Measurements from ENCODE around the gene TPPP3. TPM values are rescaled to one million over a fixed set of nuclear protein-coding genes. Genes with fewer than 3 reads are reported as not detected.
A peak's percentile ranks its signal among the peaks of the same experiment; 100 is the strongest.

TPPP3 gene
- total and polyA plus RNA-seq, 9 donors: 230 to 805 (median 584) TPM

- Histone ChIP-seq H3K27me3 (ENCODE audit: control insufficient read depth, insufficient read depth, low read length) (peaks cover 50% of the 10 kb centered on the region), H3K4me1 (ENCODE audit: control insufficient read depth, insufficient read depth, low read length) (peaks cover 72% of the 10 kb centered on the region), H3K36me3 (ENCODE audit: control insufficient read depth, insufficient read depth, low read length) (no peaks in the 10 kb centered on the region), H3K27ac (ENCODE audit: low read length) (no peak overlapping the region), H3K4me3 (ENCODE audit: low read length) (no peak overlapping the region), H3K9me3 (replicated peaks; ENCODE audit: control insufficient read depth, low read depth, low read length) (no peaks in the 10 kb centered on the region)
- WGBS (ENCODE audit: insufficient coverage): 92% methylated on average over 3 of the region's 3 CpGs
- DNase-seq: no peak
These were observed 35.9 kb upstream of the TPPP3 start for GRCh38 chr16:67429053-67429798.

GRCh38 chr16:67428146-67428731 is 34.9 kb upstream of the TPPP3 start:
- Histone ChIP-seq H3K4me3 (ENCODE audit: low read length) (no peak overlapping the region), H3K36me3 (ENCODE audit: control insufficient read depth, insufficient read depth, low read length) (no peaks in the 10 kb centered on the region), H3K9me3 (replicated peaks; ENCODE audit: control insufficient read depth, low read depth, low read length) (no peaks in the 10 kb centered on the region), H3K27ac (ENCODE audit: low read length) (no peak overlapping the region), H3K4me1 (ENCODE audit: control insufficient read depth, insufficient read depth, low read length) (peaks cover 78% of the 10 kb centered on the region), H3K27me3 (ENCODE audit: control insufficient read depth, insufficient read depth, low read length) (peaks cover 48% of the 10 kb centered on the region)
- DNase-seq: peak; percentile 73
- 34% methylated on average over 8 of the region's 11 CpGs for WGBS (ENCODE audit: insufficient coverage)

- H3K27me3 ChIP-seq (ENCODE audit: control insufficient read depth, insufficient read depth, low read length): peaks cover 45% of the 10 kb centered on the region
- DNase-seq: peak; percentile 80
- 44% methylated on average over 6 of the region's 7 CpGs for WGBS (ENCODE audit: insufficient coverage)
- H3K9me3 ChIP-seq (replicated peaks; ENCODE audit: control insufficient read depth, low read depth, low read length): no peaks in the 10 kb centered on the region
- no peaks in the 10 kb centered on the region for H3K36me3 ChIP-seq (ENCODE audit: control insufficient read depth, insufficient read depth, low read length)
- H3K4me3 ChIP-seq (ENCODE audit: low read length): no peak overlapping the region
- H3K27ac ChIP-seq (ENCODE audit: low read length): peak overlapping the region; percentile 62
- H3K4me1 ChIP-seq (ENCODE audit: control insufficient read depth, insufficient read depth, low read length): peaks cover 70% of the 10 kb centered on the region
These were observed 33.7 kb upstream of the TPPP3 start for GRCh38 chr16:67426950-67427349.

GRCh38 chr16:67426022-67426421 is 32.7 kb upstream of the TPPP3 start:
- H3K27me3 ChIP-seq (ENCODE audit: control insufficient read depth, insufficient read depth, low read length): peaks cover 39% of the 10 kb centered on the region
- DNase-seq: no peak
- WGBS (ENCODE audit: insufficient coverage): 78% methylated on average over 5 of the region's 7 CpGs
- H3K9me3 ChIP-seq (replicated peaks; ENCODE audit: control insufficient read depth, low read depth, low read length): no peaks in the 10 kb centered on the region
- no peaks in the 10 kb centered on the region for H3K36me3 ChIP-seq (ENCODE audit: control insufficient read depth, insufficient read depth, low read length)
- H3K4me3 ChIP-seq (ENCODE audit: low read length): no peak overlapping the region
- peaks cover 64% of the 10 kb centered on the region for H3K4me1 ChIP-seq (ENCODE audit: control insufficient read depth, insufficient read depth, low read length)
- peak overlapping the region; percentile 7 for H3K27ac ChIP-seq (ENCODE audit: low read length)

- peaks cover 38% of the 10 kb centered on the region for H3K27me3 ChIP-seq (ENCODE audit: control insufficient read depth, insufficient read depth, low read length)
- no peaks in the 10 kb centered on the region for H3K36me3 ChIP-seq (ENCODE audit: control insufficient read depth, insufficient read depth, low read length)
- H3K27ac ChIP-seq (ENCODE audit: low read length): peak overlapping the region; percentile 42
- WGBS (ENCODE audit: insufficient coverage): no CpG with 5 or more reads among the region's 4 CpGs
- H3K4me3 ChIP-seq (ENCODE audit: low read length): no peak overlapping the region
- no peaks in the 10 kb centered on the region for H3K9me3 ChIP-seq (replicated peaks; ENCODE audit: control insufficient read depth, low read depth, low read length)
- DNase-seq: peak; percentile 78
- H3K4me1 ChIP-seq (ENCODE audit: control insufficient read depth, insufficient read depth, low read length): peaks cover 62% of the 10 kb centered on the region
These were observed 32.3 kb upstream of the TPPP3 start for GRCh38 chr16:67425580-67425979.

- H3K27ac ChIP-seq (ENCODE audit: low read length): no peak overlapping the region
- peak; percentile 71 for DNase-seq
- H3K4me3 ChIP-seq (ENCODE audit: low read length): no peak overlapping the region
- peaks cover 33% of the 10 kb centered on the region for H3K27me3 ChIP-seq (ENCODE audit: control insufficient read depth, insufficient read depth, low read length)
- H3K36me3 ChIP-seq (ENCODE audit: control insufficient read depth, insufficient read depth, low read length): no peaks in the 10 kb centered on the region
- H3K4me1 ChIP-seq (ENCODE audit: control insufficient read depth, insufficient read depth, low read length): peaks cover 57% of the 10 kb centered on the region
- no peaks in the 10 kb centered on the region for H3K9me3 ChIP-seq (replicated peaks; ENCODE audit: control insufficient read depth, low read depth, low read length)
- no CpG with 5 or more reads among the region's 6 CpGs for WGBS (ENCODE audit: insufficient coverage)
These were observed 31.8 kb upstream of the TPPP3 start for GRCh38 chr16:67425061-67425460.

- WGBS (ENCODE audit: insufficient coverage): 58% methylated on average over 3 of the region's 5 CpGs
- H3K27ac ChIP-seq (ENCODE audit: low read length): no peak overlapping the region
- H3K27me3 ChIP-seq (ENCODE audit: control insufficient read depth, insufficient read depth, low read length): peaks cover 25% of the 10 kb centered on the region
- no peaks in the 10 kb centered on the region for H3K9me3 ChIP-seq (replicated peaks; ENCODE audit: control insufficient read depth, low read depth, low read length)
- H3K4me3 ChIP-seq (ENCODE audit: low read length): no peak overlapping the region
- no peak for DNase-seq
- no peaks in the 10 kb centered on the region for H3K36me3 ChIP-seq (ENCODE audit: control insufficient read depth, insufficient read depth, low read length)
- peaks cover 49% of the 10 kb centered on the region for H3K4me1 ChIP-seq (ENCODE audit: control insufficient read depth, insufficient read depth, low read length)
These were observed 30.9 kb upstream of the TPPP3 start for GRCh38 chr16:67424261-67424615.

GRCh38 chr16:67423611-67424260 is 30.4 kb upstream of the TPPP3 start:
- peaks cover 46% of the 10 kb centered on the region for H3K4me1 ChIP-seq (ENCODE audit: control insufficient read depth, insufficient read depth, low read length)
- peaks cover 20% of the 10 kb centered on the region for H3K27me3 ChIP-seq (ENCODE audit: control insufficient read depth, insufficient read depth, low read length)

GRCh38 chr16:67423015-67423414 is 29.7 kb upstream of the TPPP3 start:
- H3K9me3 ChIP-seq (replicated peaks; ENCODE audit: control insufficient read depth, low read depth, low read length): no peaks in the 10 kb centered on the region
- no peak overlapping the region for H3K27ac ChIP-seq (ENCODE audit: low read length)
- no peak overlapping the region for H3K4me3 ChIP-seq (ENCODE audit: low read length)
- peaks cover 13% of the 10 kb centered on the region for H3K27me3 ChIP-seq (ENCODE audit: control insufficient read depth, insufficient read depth, low read length)
- H3K36me3 ChIP-seq (ENCODE audit: control insufficient read depth, insufficient read depth, low read length): no peaks in the 10 kb centered on the region
- no peak for DNase-seq
- WGBS (ENCODE audit: insufficient coverage): 70% methylated on average over 3 of the region's 5 CpGs
- H3K4me1 ChIP-seq (ENCODE audit: control insufficient read depth, insufficient read depth, low read length): peaks cover 39% of the 10 kb centered on the region

More at GRCh38 chr16:67423611-67424260, 30.4 kb upstream of the TPPP3 start:
- Histone ChIP-seq H3K36me3 (ENCODE audit: control insufficient read depth, insufficient read depth, low read length) (no peaks in the 10 kb centered on the region), H3K4me3 (ENCODE audit: low read length) (no peak overlapping the region), H3K9me3 (replicated peaks; ENCODE audit: control insufficient read depth, low read depth, low read length) (no peaks in the 10 kb centered on the region), H3K27ac (ENCODE audit: low read length) (no peak overlapping the region)
- no peak for DNase-seq
- WGBS (ENCODE audit: insufficient coverage): 43% methylated on average over 2 of the region's 9 CpGs

- H3K27ac ChIP-seq (ENCODE audit: low read length): no peak overlapping the region
- peaks cover 10% of the 10 kb centered on the region for H3K27me3 ChIP-seq (ENCODE audit: control insufficient read depth, insufficient read depth, low read length)
- WGBS (ENCODE audit: insufficient coverage): 50% methylated on average over 4 of the region's 4 CpGs
- no peaks in the 10 kb centered on the region for H3K9me3 ChIP-seq (replicated peaks; ENCODE audit: control insufficient read depth, low read depth, low read length)
- no peaks in the 10 kb centered on the region for H3K36me3 ChIP-seq (ENCODE audit: control insufficient read depth, insufficient read depth, low read length)
- peaks cover 25% of the 10 kb centered on the region for H3K4me1 ChIP-seq (ENCODE audit: control insufficient read depth, insufficient read depth, low read length)
- DNase-seq: no peak
- H3K4me3 ChIP-seq (ENCODE audit: low read length): no peak overlapping the region
These were observed 27.7 kb upstream of the TPPP3 start for GRCh38 chr16:67421030-67421429.
